Esophagus muscularis mucosa (tissue), 3 donors: Measurements from ENCODE around the gene MVB12B.

Source experiments
- CTCF ChIP-seq, 3 experiments: fragments of 200-600 bp in 2 of 3; fragments of 450-650 bp in 1 of 3; sonication (generic) in 2 of 3; IDR thresholded peaks; one replicate each; pipeline ENCODE4 v1.5.1; 2017 to 2019; ENCODE audit warnings: antibody characterized with exemption in 3 of 3, mild to moderate bottlenecking in 2 of 3, moderate library complexity in 1 of 3
- POLR2A ChIP-seq: fragments of 450-650 bp; IDR thresholded peaks from one replicate; pipeline ENCODE4 v1.6.1; 2017; ENCODE audit warnings: antibody characterized with exemption, moderate library complexity, mild to moderate bottlenecking, low read depth
- POLR2AphosphoS5 ChIP-seq, 2 donors: sonication (generic); formaldehyde crosslinking; IDR thresholded peaks; one replicate each; pipeline ENCODE4 v1.6.1; 2017; ENCODE audit warnings: antibody characterized with exemption in 2 of 2

GRCh38 chr9:126292736-126293521 is 33.7 kb upstream of the MVB12B start:
- no peak for TF ChIP-seq POLR2AphosphoS5 (IDR thresholded peaks at IDR 0.05)
- no peak for TF ChIP-seq CTCF (IDR thresholded peaks at IDR 0.05)
- no peak for TF ChIP-seq POLR2A
